GM19455 (cell line): ENCODE data around the gene NUDT7.

Experiments used
- ATAC-seq: cut with Tn5 transposase; IDR thresholded peaks from one replicate; pipeline ENCODE4 v1.9.1; 2021; ENCODE audit not compliant: unreplicated experiment

The NUDT7 gene

DNA sequence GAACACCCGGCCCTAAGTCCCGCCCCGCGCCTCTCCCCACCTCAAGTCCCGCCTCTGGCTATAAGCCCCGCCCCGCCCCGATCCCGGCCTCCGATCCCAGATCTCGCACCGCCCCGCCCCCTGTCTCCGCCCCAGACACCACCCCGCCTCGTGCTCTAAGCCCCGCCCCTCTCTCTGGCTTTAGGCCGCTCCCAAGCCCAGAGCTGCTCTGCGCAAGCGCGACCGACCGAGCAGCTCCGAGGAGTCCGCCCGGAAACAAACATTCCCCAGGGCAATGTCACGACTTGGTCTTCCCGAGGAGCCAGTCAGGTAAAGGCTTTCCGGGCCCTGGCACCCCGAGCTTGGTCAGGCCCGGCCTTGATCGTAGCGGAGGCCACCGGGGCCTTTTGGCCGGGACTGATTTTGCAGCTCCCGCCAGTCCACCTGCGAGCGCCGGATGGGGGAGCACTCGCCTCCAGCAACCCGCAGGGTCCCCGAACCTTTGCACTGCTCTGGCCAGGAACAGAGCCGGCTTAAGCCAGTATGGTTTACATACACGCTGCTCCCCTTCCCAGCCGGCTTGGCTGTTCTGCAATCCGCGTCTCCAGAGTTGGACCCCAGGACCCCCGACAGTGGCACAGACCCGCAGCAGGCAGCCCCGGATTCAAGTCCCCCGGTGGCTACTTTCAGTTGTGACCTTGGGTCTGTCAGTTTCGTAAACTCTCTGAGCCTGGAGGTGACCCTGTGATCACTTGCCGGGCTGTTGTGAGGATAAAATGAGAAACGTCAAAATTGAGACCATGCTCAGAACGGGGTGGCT is at the start of gene NUDT7:
Gene NUDT7, plus strand, starts transcription at position 206 of the 799 bp plus-strand sequence. Its CDS starts 69 bp downstream, at position 275.
- peak; percentile 89 for ATAC-seq

DNA sequence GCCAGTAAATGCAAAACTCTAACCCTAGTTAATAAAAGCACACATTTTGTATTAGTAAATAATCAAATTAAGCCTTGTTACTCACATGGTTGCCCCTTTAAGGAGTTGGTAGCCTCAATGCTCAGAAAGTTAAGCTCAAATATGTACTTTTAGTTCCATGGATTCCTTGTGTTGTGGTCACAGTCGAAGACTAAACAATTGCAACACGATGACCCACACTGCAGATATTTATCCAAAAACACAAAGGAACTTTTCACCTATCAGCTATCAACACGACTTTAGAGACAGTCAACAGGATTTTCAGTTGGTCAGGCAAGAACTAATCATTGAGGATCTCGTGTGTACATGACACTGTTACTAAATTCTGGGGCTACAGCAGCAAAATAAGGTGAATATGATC is 47.4 kb upstream of the NUDT7 start:
- ATAC-seq = no peak

DNA sequence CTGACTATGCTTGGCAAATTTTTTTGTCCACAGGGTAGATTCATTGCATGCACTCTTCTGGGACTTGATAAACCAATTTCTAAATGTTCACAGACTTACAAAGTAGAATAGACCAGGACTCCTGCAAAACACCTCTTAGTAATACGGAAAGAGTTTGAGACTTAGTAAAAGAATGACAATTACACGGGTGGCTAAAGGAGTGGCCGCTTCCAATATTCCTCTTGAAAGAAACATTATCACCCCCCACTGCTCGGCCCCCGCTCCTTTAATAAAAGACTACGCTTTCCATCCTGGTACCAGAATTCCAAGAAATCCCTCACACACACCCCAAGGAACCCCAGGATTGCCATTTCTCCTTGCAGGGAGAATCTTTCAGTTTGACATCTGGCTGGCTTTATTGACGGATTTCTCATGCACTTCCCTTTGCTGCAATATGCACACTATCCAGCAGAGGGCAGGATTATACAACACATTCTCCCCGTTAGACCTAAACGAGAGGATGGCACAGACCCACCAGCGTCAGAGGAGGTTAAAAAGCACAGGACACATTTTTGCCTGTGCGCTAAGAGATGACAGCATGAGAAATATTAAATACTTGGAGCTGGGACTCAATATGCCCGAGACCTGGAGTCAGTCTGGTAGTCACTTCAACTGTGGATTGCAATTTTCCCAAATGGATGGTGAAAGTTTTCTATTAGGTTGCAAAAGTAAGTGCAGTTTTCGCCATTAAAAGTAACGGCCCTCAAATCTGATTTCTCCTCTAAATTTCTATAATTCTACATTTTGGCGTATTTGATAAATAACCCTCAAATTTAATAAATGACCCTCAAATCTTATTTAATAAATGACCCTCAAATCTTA is 46.6 kb upstream of the NUDT7 start:
- ATAC-seq = no peak

GRCh38 chr16:77677129-77677528 is 45.2 kb upstream of the NUDT7 start:
- no peak for ATAC-seq

- ATAC-seq = no peak
Observed at GRCh38 chr16:77679391-77679790, 42.9 kb upstream of the NUDT7 start.

- no peak for ATAC-seq
Observed at GRCh38 chr16:77679901-77680300, 42.4 kb upstream of the NUDT7 start.

- ATAC-seq = no peak
Observed at GRCh38 chr16:77680496-77680895, 41.8 kb upstream of the NUDT7 start.

- no peak for ATAC-seq
Observed at GRCh38 chr16:77682586-77682985, 39.7 kb upstream of the NUDT7 start.

- no peak for ATAC-seq
Observed at GRCh38 chr16:77683397-77684180, 38.7 kb upstream of the NUDT7 start.

GRCh38 chr16:77684181-77684526 is 38.2 kb upstream of the NUDT7 start:
- ATAC-seq = no peak

GRCh38 chr16:77686385-77686784 is 35.9 kb upstream of the NUDT7 start:
- ATAC-seq = no peak

DNA sequence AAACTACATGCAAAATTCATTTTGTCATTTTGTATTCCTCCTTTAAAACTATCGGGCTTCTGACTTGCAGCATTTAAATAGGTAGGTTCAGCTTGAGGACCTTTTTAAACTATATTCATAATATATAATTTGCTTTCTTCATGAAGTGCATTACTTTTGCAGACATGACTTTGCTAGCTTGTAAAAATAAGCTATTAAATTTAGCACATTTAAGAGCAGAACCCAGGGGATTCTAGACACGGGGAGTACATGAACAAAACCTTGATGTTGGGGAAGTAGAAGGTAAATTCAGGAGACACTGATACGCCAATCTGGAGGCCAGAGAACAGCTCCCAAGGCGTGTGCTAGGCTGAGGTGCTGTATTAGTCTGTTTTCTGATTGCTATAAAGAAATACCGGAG is 32.3 kb upstream of the NUDT7 start:
- no peak for ATAC-seq

DNA sequence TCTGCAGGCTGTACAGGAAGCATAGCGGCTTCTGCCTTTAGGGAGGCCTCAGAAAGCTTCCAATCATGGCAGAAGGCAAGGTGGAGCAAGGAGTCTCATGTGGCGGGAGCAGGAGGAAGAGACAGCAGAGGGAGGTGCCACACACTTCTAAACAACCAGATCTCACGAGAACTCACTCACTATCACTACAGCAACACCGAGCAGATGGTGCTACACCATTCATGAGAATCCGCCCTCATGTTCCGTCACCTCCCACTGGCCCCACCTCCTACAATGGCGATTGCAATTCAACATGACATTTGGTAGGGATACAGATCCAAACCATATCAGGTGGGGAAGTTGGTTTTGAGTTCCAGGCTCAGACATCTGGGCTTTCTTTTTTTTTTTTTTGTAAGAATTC is 31.9 kb upstream of the NUDT7 start:
- no peak for ATAC-seq

GRCh38 chr16:77692612-77693011 is 29.7 kb upstream of the NUDT7 start:
- ATAC-seq = no peak

GRCh38 chr16:77696149-77696548 is 26.2 kb upstream of the NUDT7 start:
- ATAC-seq = no peak

DNA sequence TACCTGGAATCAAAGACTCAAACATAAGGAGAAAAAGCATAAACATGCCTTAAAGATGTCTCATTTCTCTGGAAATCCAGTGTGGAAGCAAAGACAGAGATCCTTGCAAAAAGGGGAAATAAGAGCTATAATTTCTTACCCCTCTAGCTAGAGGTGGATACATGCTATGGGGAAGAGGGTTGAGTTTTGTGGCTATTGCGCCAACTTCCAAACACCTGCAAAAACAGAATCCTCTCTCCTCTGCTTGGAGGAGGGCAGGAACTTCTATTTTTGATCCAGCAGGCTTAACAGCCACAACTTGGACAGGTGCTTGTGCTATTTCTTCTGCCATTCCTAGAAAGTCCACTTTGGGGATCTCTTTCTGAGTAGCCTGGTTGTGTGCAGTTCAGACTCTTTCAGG is 21.5 kb upstream of the NUDT7 start:
- ATAC-seq = no peak

- no peak for ATAC-seq
Observed at GRCh38 chr16:77705351-77705750, 17.0 kb upstream of the NUDT7 start.

GRCh38 chr16:77711179-77711578 is 11.1 kb upstream of the NUDT7 start:
- no peak for ATAC-seq

GRCh38 chr16:77711775-77712174 is 10.5 kb upstream of the NUDT7 start:
- ATAC-seq = no peak

- ATAC-seq = no peak
Observed at GRCh38 chr16:77715145-77715544, 7.2 kb upstream of the NUDT7 start.

DNA sequence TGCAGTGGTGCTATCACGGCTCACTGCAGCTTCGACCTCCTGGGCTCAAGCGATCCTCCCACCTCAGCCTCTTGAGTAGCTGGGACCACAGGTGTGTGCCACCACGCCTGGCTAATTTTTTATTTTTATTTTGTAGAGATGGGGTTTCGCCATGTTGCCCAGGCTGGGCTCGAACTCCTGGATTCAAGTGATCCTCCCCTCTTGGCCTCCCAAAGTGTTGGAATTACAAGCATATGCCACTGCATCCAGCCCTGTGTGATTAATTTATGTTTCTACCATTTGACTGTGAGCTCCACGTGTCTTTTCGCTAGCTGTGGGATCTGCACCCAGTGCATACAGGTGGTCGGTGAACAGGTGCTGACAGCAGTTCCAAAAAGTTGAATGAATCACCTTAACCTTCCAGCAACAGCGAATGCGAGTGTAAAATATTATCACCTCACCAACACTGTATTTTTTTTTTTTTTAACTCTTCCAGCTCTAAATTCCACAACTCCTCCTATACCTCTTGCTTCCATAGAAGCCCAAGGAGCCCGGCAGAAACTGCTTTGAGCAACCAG is 484 bp upstream of the NUDT7 start:
- ATAC-seq = peak; percentile 41
